ENCODE results near the gene FFAR4. TPM values are rescaled to one million over a fixed set of nuclear protein-coding genes. Genes with fewer than 3 reads are reported as not detected.

The FFAR4 gene
- polyA plus RNA-seq, 2 of the 4 experiments (the other 2 are of a cell fraction), result 0.15 to 0.17 TPM

DNA sequence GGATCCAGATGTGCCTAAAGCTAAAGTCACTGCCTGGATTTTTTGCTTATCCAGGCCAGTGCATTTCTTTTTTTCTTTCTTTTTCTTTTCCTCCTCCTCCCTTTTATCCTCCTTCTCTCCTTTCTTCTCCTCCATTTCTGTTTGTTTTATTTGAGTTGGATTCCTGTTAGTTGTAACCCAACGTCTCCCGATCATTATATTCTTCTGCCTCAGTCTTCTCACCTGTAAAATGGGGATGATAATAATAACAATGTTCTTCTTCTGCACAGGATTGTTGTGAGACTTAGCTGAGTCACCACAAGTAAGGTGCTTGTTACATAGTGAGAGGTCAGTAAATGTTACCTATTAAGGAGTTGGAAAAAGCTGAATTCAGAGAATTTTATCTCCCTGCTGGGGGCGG, 13.7 kb upstream of the FFAR4 start:
- no peak for ATAC-seq
- H3K27ac ChIP-seq, result peak overlapping the region in 1 of 2 experiments; percentile 29; a peak in 2 of 6 replicates
- CTCF ChIA-PET, result interaction anchor here (1.8 to 10.6 kb wide), 2 partner anchors 42 to 126 kb away, joined by 6 to 131 read pairs; no protein-coding TSS in a partner anchor
- DNase-seq (ENCODE audit: low read depth in 1 of 2, low spot score in 1 of 2), result no peak
- TF ChIP-seq KDM1A (IDR thresholded peaks at IDR 0.05; ENCODE audit: low read depth) (0 out of 2 replicates have a peak, but pooled peaks have one; percentile 67), HDAC2 (IDR thresholded peaks at IDR 0.05) (no peak)
- H3K4me3 ChIP-seq, result no peak overlapping the region
- H3K4me1 ChIP-seq, result peaks cover 47% of the 10 kb centered on the region
- POLR2A ChIA-PET, result no interaction called here
- WGBS (ENCODE audit: missing lambda C conversion rate), result 95% methylated on average over 3 of the region's 3 CpGs
- no peak overlapping the region for H3K4me2 ChIP-seq
- no peak for FAIRE-seq
- H3K9me3 ChIP-seq, result no peaks in the 10 kb centered on the region

- DNase-seq (ENCODE audit: low read depth in 1 of 2, low spot score in 1 of 2) (peak in 1 of 2 experiments; percentile 22), ATAC-seq (peak; percentile 25 to 49; a peak in 3 of 6 replicates), FAIRE-seq (no peak)
- peak overlapping the region; percentile 11 to 71; a peak in 4 of 6 replicates for H3K27ac ChIP-seq
- no peak overlapping the region for H3K4me2 ChIP-seq
- H3K4me3 ChIP-seq, result no peak overlapping the region
- H3K4me1 ChIP-seq, result peaks cover 39% of the 10 kb centered on the region
- TF ChIP-seq ZSCAN20 (CRISPR knock-in tag; IDR thresholded peaks at IDR 0.05), result no peak
- TF ChIP-seq ESRRA (IDR thresholded peaks at IDR 0.05; ENCODE audit: borderline replicate concordance, low read length), result no peak
- no peak for TF ChIP-seq FOXS1 (CRISPR knock-in tag; IDR thresholded peaks at IDR 0.05)
- TF ChIP-seq E2F6 (IDR thresholded peaks at IDR 0.05; ENCODE audit: borderline replicate concordance, low read depth), result no peak
- TF ChIP-seq POLR2A (IDR thresholded peaks at IDR 0.05; ENCODE audit: low read length), result no peak
- no peak for TF ChIP-seq HOXB13 (CRISPR knock-in tag; IDR thresholded peaks at IDR 0.05; ENCODE audit: low read depth)
- TF ChIP-seq HEYL (CRISPR knock-in tag; IDR thresholded peaks at IDR 0.05), result no peak
- TF ChIP-seq, protein P1, sequence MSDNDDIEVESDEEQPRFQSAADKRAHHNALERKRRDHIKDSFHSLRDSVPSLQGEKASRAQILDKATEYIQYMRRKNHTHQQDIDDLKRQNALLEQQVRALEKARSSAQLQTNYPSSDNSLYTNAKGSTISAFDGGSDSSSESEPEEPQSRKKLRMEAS (IDR thresholded peaks at IDR 0.05), result no peak
- no peak for TF ChIP-seq CBX8 (IDR thresholded peaks at IDR 0.05)
- TF ChIP-seq RARB (CRISPR knock-in tag; IDR thresholded peaks at IDR 0.05), result no peak
- TF ChIP-seq CHD4 (IDR thresholded peaks at IDR 0.05; ENCODE audit: borderline replicate concordance), result no peak
- no peak for TF ChIP-seq GATA3 (IDR thresholded peaks at IDR 0.05; ENCODE audit: borderline replicate concordance)
- no peak for TF ChIP-seq EP300 (IDR thresholded peaks at IDR 0.05)
- ChIA-PET POLR2A (interaction anchor here (1.3 kb wide), 1 partner anchor 12 kb away, joined by 6 read pairs; the partner anchor contains the start of gene FFAR4), CTCF (interaction anchor here (0.6 to 10.6 kb wide), 27 partner anchors 9 to 604 kb away, joined by 3 to 131 read pairs (median 4); no protein-coding TSS in a partner anchor)
- no peaks in the 10 kb centered on the region for H3K9me3 ChIP-seq
- WGBS (ENCODE audit: missing lambda C conversion rate), result 81% methylated on average over 8 of the region's 8 CpGs
Observed at GRCh38 chr10:93553482-93554315, 12.8 kb upstream of the FFAR4 start.

- Histone ChIP-seq H3K4me1 (peaks cover 34% of the 10 kb centered on the region), H3K4me3 (no peak overlapping the region), H3K27ac (peak overlapping the region in 1 of 2 experiments; percentile 71; a peak in 3 of 6 replicates), H3K9me3 (no peaks in the 10 kb centered on the region), H3K4me2 (no peak overlapping the region)
- CTCF ChIA-PET, result interaction anchor here (0.6 to 10.6 kb wide), 35 partner anchors 9 to 605 kb away, joined by 3 to 131 read pairs (median 4); no protein-coding TSS in a partner anchor
- TF ChIP-seq GATA3 (IDR thresholded peaks at IDR 0.05; ENCODE audit: borderline replicate concordance) (no peak), NFE2L2 (conservative IDR thresholded peaks at IDR 0.05; ENCODE audit: low read length) (no peak), CBX2 (IDR thresholded peaks at IDR 0.05; ENCODE audit: borderline replicate concordance, low read depth) (no peak), MAFK (IDR thresholded peaks at IDR 0.05; ENCODE audit: partially characterized antibody) (no peak), BHLHE40 (IDR thresholded peaks at IDR 0.05; ENCODE audit: low read depth, low read length) (no peak), EHMT2 (IDR thresholded peaks at IDR 0.05; ENCODE audit: low read depth) (no peak), HOXB5 (CRISPR knock-in tag; IDR thresholded peaks at IDR 0.05) (no peak), SMC3 (IDR thresholded peaks at IDR 0.05) (no peak), REST (IDR thresholded peaks at IDR 0.05) (no peak), CHD4 (IDR thresholded peaks at IDR 0.05; ENCODE audit: borderline replicate concordance) (no peak), CBX8 (IDR thresholded peaks at IDR 0.05) (no peak)
- TF ChIP-seq, protein P2, sequence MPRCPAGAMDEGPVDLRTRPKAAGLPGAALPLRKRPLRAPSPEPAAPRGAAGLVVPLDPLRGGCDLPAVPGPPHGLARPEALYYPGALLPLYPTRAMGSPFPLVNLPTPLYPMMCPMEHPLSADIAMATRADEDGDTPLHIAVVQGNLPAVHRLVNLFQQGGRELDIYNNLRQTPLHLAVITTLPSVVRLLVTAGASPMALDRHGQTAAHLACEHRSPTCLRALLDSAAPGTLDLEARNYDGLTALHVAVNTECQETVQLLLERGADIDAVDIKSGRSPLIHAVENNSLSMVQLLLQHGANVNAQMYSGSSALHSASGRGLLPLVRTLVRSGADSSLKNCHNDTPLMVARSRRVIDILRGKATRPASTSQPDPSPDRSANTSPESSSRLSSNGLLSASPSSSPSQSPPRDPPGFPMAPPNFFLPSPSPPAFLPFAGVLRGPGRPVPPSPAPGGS (IDR thresholded peaks at IDR 0.05), result no peak
- ATAC-seq (peak in 1 of 2 experiments; percentile 16; a peak in 3 of 6 replicates), DNase-seq (ENCODE audit: low read depth in 1 of 2, low spot score in 1 of 2) (no peak), FAIRE-seq (no peak)
- WGBS (ENCODE audit: missing lambda C conversion rate), result 100% methylated on average over 1 of the region's 1 CpG
- POLR2A ChIA-PET, result interaction anchor here (1.3 kb wide), 1 partner anchor 12 kb away, joined by 6 read pairs; the partner anchor contains the start of gene FFAR4
Observed at GRCh38 chr10:93554316-93554663, 12.2 kb upstream of the FFAR4 start.
